K562 (cell line): ENCODE results near the gene LDHAL6A. TPM values are rescaled to one million over a fixed set of nuclear protein-coding genes. Genes with fewer than 3 reads are reported as not detected.

Experiments
- ATAC-seq: fragments of 200-7000 bp; cut with Tn5 transposase; 3 replicates; pipeline ENCODE4 v1.9.1; 2020; ENCODE audit warnings: moderate library complexity
- BruUV-seq: library from RNA; stranded (reverse); fragments of 400-500 nt; replicated peaks from 2 replicates; lab custom pipeline; 2021; lab: Mats Ljungman, UMichigan
- CTCF ChIA-PET: fragments of 300-600 bp; formaldehyde crosslinking; extraction: SDS; loops from one replicate; lab custom pipeline; 2021; ENCODE audit warnings: low intra/inter-chr PET ratio; lab: Yijun Ruan, JAX
- POLR2A ChIA-PET: fragments of 300-600, 350-650 bp; sonication (Branson Sonifier 250); formaldehyde crosslinking; extraction: SDS; loops from one replicate; lab custom pipeline; 2021; ENCODE audit warnings: antibody characterized with exemption, inconsistent platforms; lab: Yijun Ruan, JAX
- DNase-seq, 4 experiments: peaks; one replicate each; pipeline versions ENCODE4 v3.0.0 to v3.0.0-alpha.2; 2011 to 2018; ENCODE audit warnings: low spot score in 3 of 4, mixed read lengths in 3 of 4; ENCODE audit errors: extremely low read depth in 1 of 4
- FAIRE-seq: peaks from 2 replicates; lab custom pipeline; 2011; peaks lifted over from hg19 to GRCh38; lab: Jason Lieb, UNC
- H2AFZ ChIP-seq: 2 replicates; pipeline ENCODE4 v1.6.0; 2011; ENCODE audit warnings: low read depth, low read length, control low read depth, inconsistent platforms
- H3K27ac ChIP-seq: fragments of 200-600 bp; 3 replicates; pipeline ENCODE4 v1.8.0; 2011; ENCODE audit warnings: low read depth, mild to moderate bottlenecking, control low read depth, inconsistent platforms, low read length, moderate library complexity, mixed read lengths; ENCODE audit errors: extremely low read depth
- H3K27me3 ChIP-seq, 2 experiments: fragments of 300-600 bp in 1 of 2; 2 replicates in 1 of 2; 3 replicates in 1 of 2; pipeline versions ENCODE4 v1.6.0 to v1.8.0; 2011; ENCODE audit warnings: inconsistent platforms in 2 of 2, low read length in 2 of 2, mild to moderate bottlenecking in 1 of 2, mixed read lengths in 1 of 2, moderate library complexity in 1 of 2; ENCODE audit not compliant: control insufficient read depth in 2 of 2, insufficient read depth in 2 of 2
- H3K36me3 ChIP-seq: fragments of 300-600 bp; 3 replicates; pipeline ENCODE4 v1.8.0; 2011; ENCODE audit warnings: mild to moderate bottlenecking, low read length, inconsistent platforms; ENCODE audit not compliant: control insufficient read depth, insufficient read depth
- H3K4me1 ChIP-seq, 2 experiments: fragments of 200-600 bp in 1 of 2; replicated peaks in 1 of 2; 2 replicates in 1 of 2; 3 replicates in 1 of 2; pipeline versions ENCODE4 v1.5.1 to v1.8.0; 2011; ENCODE audit warnings: inconsistent platforms in 2 of 2, low read length in 2 of 2, mild to moderate bottlenecking in 1 of 2, mixed read lengths in 1 of 2, moderate library complexity in 1 of 2; ENCODE audit not compliant: control insufficient read depth in 2 of 2, insufficient read depth in 2 of 2
- H3K4me2 ChIP-seq: 2 replicates; pipeline ENCODE4 v1.6.1; 2011; ENCODE audit warnings: low read length, control low read depth, inconsistent platforms, mixed read lengths; ENCODE audit not compliant: insufficient read depth
- H3K4me3 ChIP-seq: fragments of 200-600 bp; sonication (generic), shearing (Covaris generic); 2 replicates; pipeline ENCODE4 v1.5.1; 2016; ENCODE audit warnings: control low read depth, inconsistent platforms
- H3K79me2 ChIP-seq: fragments of 200-600 bp; 3 replicates; pipeline ENCODE4 v1.8.0; 2011; ENCODE audit warnings: low read length, inconsistent platforms; ENCODE audit not compliant: control insufficient read depth, insufficient read depth
- H3K9ac ChIP-seq, 2 experiments: 2 replicates each; pipeline versions ENCODE4 v1.6.0 to v1.6.1; 2011; ENCODE audit warnings: low read depth in 2 of 2, low read length in 2 of 2, control low read depth in 1 of 2, inconsistent platforms in 1 of 2, mild to moderate bottlenecking in 1 of 2, mixed read lengths in 1 of 2; ENCODE audit not compliant: insufficient read depth in 1 of 2
- H3K9me1 ChIP-seq: one replicate; pipeline ENCODE4 v1.6.0; 2011; ENCODE audit warnings: inconsistent platforms, mild to moderate bottlenecking, low read length, moderate library complexity; ENCODE audit not compliant: control insufficient read depth, insufficient read depth
- H3K9me3 ChIP-seq: replicated peaks from 2 replicates; pipeline ENCODE4 v1.5.1; 2011; ENCODE audit warnings: low read depth, low read length, inconsistent platforms; ENCODE audit not compliant: control insufficient read depth, insufficient read depth
- H4K20me1 ChIP-seq: replicated peaks from 2 replicates; pipeline ENCODE4 v1.6.1; 2011; ENCODE audit warnings: low read length, inconsistent platforms, mixed read lengths; ENCODE audit not compliant: control insufficient read depth, insufficient read depth
- CREB5 ChIP-seq: fragments of 250-450 bp; sonication (Bioruptor Pico); IDR thresholded peaks from 2 replicates; pipeline ENCODE4 v1.5.0; 2020; ENCODE audit warnings: mild to moderate bottlenecking
- DACH1 ChIP-seq: fragments of 450-650 bp; IDR thresholded peaks from 2 replicates; pipeline ENCODE4 v1.6.1; 2018; ENCODE audit not compliant: partially characterized antibody
- HDAC8 ChIP-seq: fragments of 450-650 bp; IDR thresholded peaks from 2 replicates; pipeline ENCODE4 v1.6.1; 2016; ENCODE audit warnings: mild to moderate bottlenecking, missing genetic modification characterization, moderate library complexity, missing compliant biosample characterization
- HMGXB4 ChIP-seq: sonication (generic); formaldehyde crosslinking; IDR thresholded peaks from 2 replicates; pipeline ENCODE4 v1.8.1; 2023; ENCODE audit warnings: mild to moderate bottlenecking, missing genetic modification reagents
- MAFG ChIP-seq: fragments of 450-650 bp; conservative IDR thresholded peaks from 2 replicates; pipeline ENCODE4 v1.6.1; 2016; ENCODE audit warnings: missing genetic modification characterization, missing compliant biosample characterization
- MCM2 ChIP-seq: fragments of 450-650 bp; IDR thresholded peaks from 2 replicates; pipeline ENCODE4 v1.6.1; 2017; ENCODE audit warnings: low read depth, mild to moderate bottlenecking
- MCM5 ChIP-seq: fragments of 450-650 bp; IDR thresholded peaks from 2 replicates; pipeline ENCODE4 v1.6.1; 2016; ENCODE audit warnings: low read depth
- MECOM ChIP-seq: fragments of 250-450 bp; sonication (Bioruptor Pico); IDR thresholded peaks from 2 replicates; pipeline ENCODE4 v1.8.0; 2022; ENCODE audit warnings: inconsistent platforms
- MEF2A ChIP-seq: IDR thresholded peaks from 2 replicates; pipeline ENCODE4 v1.6.1; 2011; ENCODE audit warnings: low read depth, mild to moderate bottlenecking, low read length, moderate library complexity; ENCODE audit not compliant: control insufficient read depth
- RAD21 ChIP-seq, 2 experiments: fragments of 250-450 bp in 1 of 2; fragments of 450-650 bp in 1 of 2; sonication (Bioruptor Pico) in 1 of 2; formaldehyde crosslinking in 1 of 2; IDR thresholded peaks in 1 of 2; conservative IDR thresholded peaks in 1 of 2; 2 replicates each; pipeline versions ENCODE4 v1.4.0 to v1.8.0; 2020 to 2022; ENCODE audit warnings: mild to moderate bottlenecking in 2 of 2, moderate library complexity in 1 of 2
- SOX6 ChIP-seq: fragments of 450-650 bp; IDR thresholded peaks from 2 replicates; pipeline ENCODE4 v1.6.1; 2014; ENCODE audit warnings: mild to moderate bottlenecking
- ZBTB34 ChIP-seq: fragments of 250-450 bp; sonication (Bioruptor Pico); IDR thresholded peaks from 2 replicates; pipeline ENCODE4 v1.8.0; 2021; ENCODE audit warnings: mild to moderate bottlenecking, moderate library complexity
- ZFX ChIP-seq: sonication (generic); formaldehyde crosslinking; IDR thresholded peaks from 2 replicates; pipeline ENCODE4 v1.8.0; 2022; ENCODE audit warnings: mild to moderate bottlenecking, missing genetic modification reagents, moderate library complexity
- ZNF3 ChIP-seq: fragments of 250-450 bp; sonication (Bioruptor Pico); IDR thresholded peaks from 2 replicates; pipeline ENCODE4 v1.5.0; 2021; ENCODE audit warnings: mild to moderate bottlenecking, moderate library complexity
- in situ Hi-C: fragments of 300-500 bp; cut with MboI; formaldehyde crosslinking; loops from 4 replicates; pipeline ENCODE4 v1.15.0; 2018; ENCODE audit warnings: inconsistent platforms, mixed read lengths
- intact Hi-C: fragments of 100-400 bp; cut with micrococcal nuclease; formaldehyde crosslinking; loops from 2 replicates; pipeline ENCODE4 v1.14.2; 2022
- polyA plus RNA-seq, 8 experiments: library from polyadenylated mRNA; depleted of rRNA in 4 of 8; stranded (reverse) in 5 of 8; unstranded in 3 of 8; fragments of >200 nt; fragmentation: Nextera tagmentation in 2 of 8; fragmentation: Illumina TruSeq in 1 of 8; extraction: Ambion mirVana in 2 of 8; extraction: Trizol in 1 of 8; gene quantifications; 2 replicates each; pipeline versions ENCODE4 v1.2.1 to v1.2.3, GENCODE V29; 2011 to 2014; ENCODE audit warnings: inconsistent platforms in 1 of 8, missing spikeins in 1 of 8
- total RNA-seq, 7 experiments: library from RNA; depleted of rRNA in 6 of 7; stranded (reverse); fragments of >200 nt in 6 of 7; fragmentation: Illumina TruSeq in 2 of 7; extraction: Trizol in 2 of 7; gene quantifications; 2 replicates each; pipeline versions ENCODE4 v1.2.1 to v1.2.3, GENCODE V29; 2011 to 2021; ENCODE audit warnings: low replicate concordance in 1 of 7
- TF ChIP-seq, protein P1 (sequence below): fragments of 150-350 bp; conservative IDR thresholded peaks from 2 replicates; pipeline ENCODE4 v1.6.1; 2014; ENCODE audit warnings: low read length

Gene LDHAL6A
- total and polyA plus RNA-seq, 9 of the 15 experiments (the other 6 are each of a cell fraction or from before 2014, with no cell fraction given), result 0.04 TPM; not detected in 8

GRCh38 chr11:18472587-18472986 lies 16.9 kb downstream of the LDHAL6A start:
- Histone ChIP-seq H3K79me2 (no peaks in the 10 kb centered on the region), H3K9me1 (no peaks in the 10 kb centered on the region), H3K9me3 (no peaks in the 10 kb centered on the region), H2AFZ (no peak overlapping the region), H3K27me3 (no peaks in the 10 kb centered on the region), H3K4me3 (no peak overlapping the region), H3K4me1 (no peaks in the 10 kb centered on the region), H3K4me2 (no peak overlapping the region), H3K36me3 (no peaks in the 10 kb centered on the region; the same call in 2 of the 3 replicates), H3K27ac (no peak overlapping the region), H3K9ac (no peak overlapping the region), H4K20me1 (no peaks in the 10 kb centered on the region)
- no peak for FAIRE-seq
- BruUV-seq, result no TSS peak
- in situ Hi-C loops, result no loop called here
- no peak for ATAC-seq
- DNase-seq, result no peak
- intact Hi-C loops, result no loop called here
- CTCF ChIA-PET, result no interaction called here
- POLR2A ChIA-PET, result no interaction called here
- TF ChIP-seq ZBTB34 (CRISPR knock-in tag) (no peak), MCM2 (no peak), MCM5 (no peak), ZFX (no peak), CREB5 (CRISPR knock-in tag) (no peak), MEF2A (no peak), MAFG (tag) (no peak), SOX6 (no peak), HMGXB4 (CRISPR knock-in tag) (no peak), MECOM (no peak), RAD21 (CRISPR knock-in tag; conservative IDR thresholded peaks at IDR 0.05 in 1 of 2, IDR thresholded peaks at IDR 0.05 in 1 of 2) (no peak), HDAC8 (tag) (no peak), ZNF3 (no peak), DACH1 (no peak)
- TF ChIP-seq, protein P1, sequence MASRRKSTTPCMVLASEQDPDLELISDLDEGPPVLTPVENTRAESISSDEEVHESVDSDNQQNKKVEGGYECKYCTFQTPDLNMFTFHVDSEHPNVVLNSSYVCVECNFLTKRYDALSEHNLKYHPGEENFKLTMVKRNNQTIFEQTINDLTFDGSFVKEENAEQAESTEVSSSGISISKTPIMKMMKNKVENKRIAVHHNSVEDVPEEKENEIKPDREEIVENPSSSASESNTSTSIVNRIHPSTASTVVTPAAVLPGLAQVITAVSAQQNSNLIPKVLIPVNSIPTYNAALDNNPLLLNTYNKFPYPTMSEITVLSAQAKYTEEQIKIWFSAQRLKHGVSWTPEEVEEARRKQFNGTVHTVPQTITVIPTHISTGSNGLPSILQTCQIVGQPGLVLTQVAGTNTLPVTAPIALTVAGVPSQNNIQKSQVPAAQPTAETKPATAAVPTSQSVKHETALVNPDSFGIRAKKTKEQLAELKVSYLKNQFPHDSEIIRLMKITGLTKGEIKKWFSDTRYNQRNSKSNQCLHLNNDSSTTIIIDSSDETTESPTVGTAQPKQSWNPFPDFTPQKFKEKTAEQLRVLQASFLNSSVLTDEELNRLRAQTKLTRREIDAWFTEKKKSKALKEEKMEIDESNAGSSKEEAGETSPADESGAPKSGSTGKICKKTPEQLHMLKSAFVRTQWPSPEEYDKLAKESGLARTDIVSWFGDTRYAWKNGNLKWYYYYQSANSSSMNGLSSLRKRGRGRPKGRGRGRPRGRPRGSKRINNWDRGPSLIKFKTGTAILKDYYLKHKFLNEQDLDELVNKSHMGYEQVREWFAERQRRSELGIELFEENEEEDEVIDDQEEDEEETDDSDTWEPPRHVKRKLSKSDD, result no peak
